ENCODE measurements around the gene SETBP1.
"Not testable (repeated sequence)": the region's sequence is repeated elsewhere in the genome, so short reads cannot be mapped to it uniquely, and the experiment has no call there.

SETBP1 gene

DNA sequence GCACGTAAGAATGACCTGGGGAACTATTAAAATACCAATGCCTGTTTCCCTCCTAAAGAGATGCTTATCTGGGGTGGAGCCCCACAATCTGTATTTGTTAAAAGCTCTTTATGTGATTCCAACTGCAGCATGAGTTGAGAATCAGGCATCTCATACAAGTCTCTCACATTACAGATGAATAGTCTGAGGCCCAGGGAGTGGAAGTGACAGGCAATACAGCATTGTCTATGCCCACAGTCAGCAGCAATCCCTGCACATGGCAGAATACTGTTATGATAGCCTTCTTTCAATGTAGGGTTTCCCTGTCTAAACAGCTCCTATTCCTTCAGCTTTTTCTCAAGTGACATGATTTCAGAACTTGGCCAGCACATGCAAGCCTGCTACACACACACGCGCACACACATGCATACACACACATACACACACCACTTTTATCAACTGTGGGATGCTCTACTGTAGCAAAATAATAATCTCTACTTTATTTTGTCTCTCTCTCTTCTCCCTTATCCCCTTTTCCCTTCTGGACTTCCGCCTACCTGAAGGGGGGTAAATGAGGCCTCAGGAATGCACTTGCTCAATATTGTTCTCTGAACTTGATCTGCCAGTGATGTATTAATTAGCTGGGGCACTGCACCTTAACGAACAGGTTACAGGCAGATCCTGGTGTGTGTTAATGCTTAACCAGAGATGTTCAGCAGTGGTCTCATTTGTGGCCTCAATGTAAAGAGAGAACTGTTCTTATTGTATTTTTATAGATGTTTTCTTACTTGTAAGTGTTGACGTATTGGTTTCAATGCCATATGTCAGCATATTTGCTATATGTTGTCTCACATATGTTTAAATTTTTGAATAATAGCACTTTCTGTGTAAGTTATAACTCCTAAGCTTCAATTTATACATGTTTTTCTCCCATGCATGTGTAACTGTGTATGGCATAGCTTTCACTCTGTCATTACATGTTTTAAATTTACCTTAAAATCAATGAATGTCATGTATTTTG lies 116.0 kb downstream of the SETBP1 start:
- DNase-seq: no peak

DNA sequence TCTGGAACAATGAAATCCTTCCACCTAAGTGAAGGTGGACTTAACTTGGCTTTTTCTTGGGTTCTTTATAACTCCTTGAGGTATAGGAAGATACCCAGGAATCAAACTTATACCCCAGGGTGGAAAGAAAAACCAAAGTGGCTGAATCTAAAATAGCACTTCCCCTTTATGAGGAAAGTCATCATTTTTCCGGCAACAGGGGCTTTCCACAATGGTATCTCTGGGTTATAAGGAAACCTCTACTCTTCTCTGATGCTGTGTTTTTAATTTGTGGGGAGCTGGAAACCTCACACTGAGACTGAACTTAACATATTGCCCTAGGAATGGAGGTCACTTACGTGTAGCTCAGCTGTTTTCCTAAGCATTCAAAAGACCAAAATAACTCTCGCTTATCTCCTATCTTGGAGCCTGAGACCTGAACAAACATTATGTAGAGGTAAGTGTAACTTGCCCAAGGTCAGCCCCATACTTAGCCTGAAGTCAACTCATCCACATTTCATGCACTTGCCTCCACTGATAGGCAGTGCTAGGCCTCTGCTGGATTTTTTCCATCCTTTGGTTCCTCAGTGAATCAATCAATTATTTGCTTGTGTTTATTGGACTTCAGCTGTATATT lies 117.9 kb downstream of the SETBP1 start:
- DNase-seq: no peak

DNA sequence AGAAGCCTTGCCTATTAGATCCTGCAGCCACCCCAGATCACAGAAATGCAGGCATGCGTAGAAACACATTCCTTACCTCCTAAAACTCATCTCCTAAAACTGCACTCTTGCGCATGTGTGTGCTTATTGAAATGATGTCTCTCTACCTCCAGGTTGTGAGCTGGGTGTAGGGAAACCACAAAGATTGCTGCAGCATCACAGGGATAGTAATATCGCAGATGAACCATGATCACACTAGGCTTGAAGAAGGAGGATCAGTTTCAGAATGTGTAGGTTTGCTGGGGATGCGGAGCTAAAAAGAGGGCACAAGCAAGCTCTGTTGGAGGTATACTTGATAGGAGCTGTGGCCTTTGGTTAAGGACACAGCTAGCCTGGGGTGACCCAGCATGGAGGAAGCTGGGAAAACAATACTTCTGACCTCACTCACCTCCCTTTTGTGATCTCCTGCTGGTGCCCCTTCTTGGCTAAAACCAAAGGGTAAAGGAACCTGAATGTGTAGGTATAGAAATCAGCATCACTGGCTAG lies 118.8 kb downstream of the SETBP1 start:
- no peak for DNase-seq

DNA sequence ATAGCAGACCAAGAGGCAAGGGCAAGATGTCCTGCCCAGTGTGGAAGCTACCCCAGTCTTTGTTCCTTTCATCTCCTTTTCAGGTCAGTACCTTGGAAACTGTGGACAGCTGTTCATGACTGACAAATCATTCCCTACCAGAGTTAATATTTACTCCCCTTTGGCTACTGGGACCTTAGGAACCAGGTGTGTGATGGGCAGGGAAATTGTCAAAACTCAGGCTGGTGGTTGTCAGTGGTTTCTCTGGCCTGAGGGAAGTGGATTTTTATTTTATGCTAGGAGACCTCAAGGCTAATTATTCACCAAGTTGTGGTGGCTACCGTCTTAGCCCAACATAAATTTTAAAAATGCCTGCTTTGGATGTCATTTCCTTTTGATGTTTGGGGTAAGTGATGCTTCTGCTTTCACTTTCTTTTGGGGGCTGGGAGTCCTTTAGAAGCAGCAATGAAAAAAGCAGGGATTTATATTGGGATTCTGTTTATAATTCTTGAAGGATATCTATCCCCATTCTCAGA lies 119.3 kb downstream of the SETBP1 start:
- DNase-seq: no peak

DNA sequence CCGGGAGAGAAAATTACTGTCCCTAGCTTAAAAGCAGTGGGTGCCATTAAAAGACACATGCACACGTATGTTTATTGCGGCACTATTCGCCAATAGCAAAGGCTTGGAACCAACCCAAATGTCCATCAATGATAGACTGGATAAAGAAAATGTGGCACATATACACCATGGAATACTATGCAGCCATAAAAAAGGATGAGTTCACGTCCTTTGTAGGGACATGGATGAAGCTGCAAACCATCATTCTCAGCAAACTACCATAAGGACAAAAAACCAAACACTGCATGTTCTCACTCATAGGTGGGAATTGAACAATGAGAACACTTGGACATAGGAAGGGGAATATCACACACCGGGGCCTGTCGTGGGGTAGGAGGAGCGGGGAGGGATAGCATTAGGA lies 120.1 kb downstream of the SETBP1 start:
- not testable (repeated sequence) for DNase-seq

DNA sequence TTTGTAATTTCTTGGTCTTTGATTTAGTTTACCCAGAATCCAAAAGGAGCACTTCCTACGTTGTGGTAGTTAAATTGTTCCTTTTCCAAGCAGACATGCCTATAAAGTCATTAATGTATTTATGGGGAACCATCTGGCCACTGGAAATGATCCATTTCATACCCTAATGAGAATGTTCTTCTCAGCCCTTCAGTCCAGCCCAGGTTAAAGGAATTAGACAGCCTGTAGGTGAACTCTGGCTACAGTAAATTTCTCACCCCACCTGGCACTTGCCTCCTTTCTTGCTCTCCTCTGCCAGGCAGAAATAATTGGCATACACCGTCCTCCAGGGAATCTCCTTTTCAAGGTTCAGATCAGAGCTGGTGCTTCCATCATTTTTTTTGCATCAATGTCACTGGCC lies 121.1 kb downstream of the SETBP1 start:
- DNase-seq: no peak

DNA sequence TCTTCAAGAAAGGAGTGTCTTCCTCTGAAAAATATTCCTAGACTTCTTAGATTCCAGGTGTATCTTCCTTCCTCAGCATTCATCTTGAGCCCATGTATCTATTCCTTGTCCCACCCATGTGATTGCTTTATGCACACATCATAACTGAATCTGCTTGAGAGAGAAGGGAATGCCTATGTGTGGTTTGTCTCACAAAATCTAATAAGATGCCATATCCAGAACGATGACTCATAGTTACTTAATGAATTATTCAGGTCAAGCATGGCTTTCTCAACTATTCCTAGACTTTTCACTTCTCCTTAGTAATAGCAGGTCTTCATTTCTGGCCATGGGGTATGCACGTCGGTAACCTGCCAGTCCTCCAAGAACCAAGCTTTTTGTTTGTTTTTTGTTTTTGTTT lies 121.8 kb downstream of the SETBP1 start:
- no peak for DNase-seq

DNA sequence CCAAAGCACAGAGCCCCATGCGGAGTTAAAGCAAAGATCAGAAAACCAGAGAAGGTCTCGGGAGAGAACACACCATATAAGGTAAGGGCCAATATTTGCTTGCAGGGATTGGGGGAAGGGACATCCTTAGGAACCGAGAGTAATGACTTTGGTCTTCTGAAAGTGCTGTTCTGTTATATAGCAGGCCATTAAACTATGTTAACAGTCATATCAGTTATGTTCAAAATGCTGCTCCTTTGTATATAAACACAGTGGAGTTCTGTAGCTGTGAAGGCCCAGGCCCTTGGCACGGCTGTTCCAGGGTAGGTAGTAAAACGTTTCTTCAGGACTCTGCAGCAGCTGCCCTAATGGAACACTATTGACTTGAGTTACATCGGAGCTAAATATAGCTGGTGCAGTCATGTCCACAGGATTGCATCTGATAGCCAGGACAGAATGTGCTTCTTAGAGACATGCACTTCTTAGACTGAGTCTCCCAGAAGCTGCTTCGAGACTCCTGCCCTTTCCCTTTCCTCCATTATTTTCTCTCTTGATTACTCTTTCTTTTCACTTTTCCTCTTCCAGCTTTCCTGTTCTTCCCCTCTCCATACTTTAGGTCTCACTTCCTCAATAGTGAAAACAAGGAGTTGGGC lies 122.4 kb downstream of the SETBP1 start:
- no peak for DNase-seq

DNA sequence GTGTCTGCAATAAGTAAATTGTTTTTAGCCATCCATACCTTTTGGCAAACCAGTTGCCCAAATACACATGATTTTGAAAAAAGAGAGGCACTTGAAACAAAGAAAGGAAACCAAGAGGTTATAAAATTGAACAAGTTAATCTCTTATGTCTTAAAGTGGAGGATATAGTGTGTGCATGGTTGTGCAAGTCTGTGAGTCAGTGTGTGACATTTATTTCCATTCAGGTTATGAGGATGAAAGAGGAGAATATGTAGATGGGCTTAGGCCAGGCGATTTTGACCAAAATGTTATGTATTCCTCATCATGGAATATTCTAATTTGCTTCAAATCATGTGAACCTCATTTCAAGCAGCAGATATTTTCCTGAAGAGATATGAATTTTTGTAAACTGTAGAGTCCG lies 123.3 kb downstream of the SETBP1 start:
- DNase-seq: no peak

DNA sequence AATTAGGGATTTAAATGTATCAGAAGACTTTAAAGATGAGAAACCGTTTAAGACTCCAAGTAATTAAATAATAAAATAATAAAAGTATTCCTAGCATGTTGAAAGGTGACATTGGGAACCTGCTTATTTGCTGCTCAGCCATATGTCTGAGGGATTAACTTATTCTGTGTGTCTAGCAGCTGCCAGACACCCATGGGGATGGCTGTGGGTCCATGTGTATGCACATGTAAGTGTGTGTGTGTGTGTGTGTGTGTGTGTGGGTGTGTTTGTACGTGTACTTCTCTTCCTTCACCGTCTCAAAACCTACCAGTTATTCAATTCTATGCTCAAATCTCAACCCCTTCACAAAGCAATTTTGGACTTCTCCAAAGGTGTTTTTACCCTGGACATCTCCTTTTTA lies 124.5 kb downstream of the SETBP1 start:
- DNase-seq: no peak

DNA sequence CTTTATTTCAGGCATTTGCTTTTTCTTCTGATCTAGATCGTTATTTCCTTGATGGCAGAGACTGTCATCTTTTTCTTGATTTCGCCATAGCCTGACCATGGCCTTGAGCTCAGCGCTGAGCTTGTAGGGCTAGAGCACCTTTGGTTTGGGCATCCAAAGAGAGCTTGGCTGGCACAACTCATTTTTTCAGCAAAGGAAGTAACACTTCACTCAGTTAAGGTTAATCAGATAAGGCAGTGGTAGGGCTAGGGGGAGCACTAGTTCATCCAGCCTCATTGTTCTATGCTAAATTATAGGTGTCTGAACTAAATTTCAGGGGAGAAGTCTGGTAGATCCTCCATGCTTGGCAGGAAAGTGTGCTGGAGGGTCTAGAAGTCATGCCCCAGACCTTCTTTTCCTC lies 125.0 kb downstream of the SETBP1 start:
- DNase-seq: no peak

DNA sequence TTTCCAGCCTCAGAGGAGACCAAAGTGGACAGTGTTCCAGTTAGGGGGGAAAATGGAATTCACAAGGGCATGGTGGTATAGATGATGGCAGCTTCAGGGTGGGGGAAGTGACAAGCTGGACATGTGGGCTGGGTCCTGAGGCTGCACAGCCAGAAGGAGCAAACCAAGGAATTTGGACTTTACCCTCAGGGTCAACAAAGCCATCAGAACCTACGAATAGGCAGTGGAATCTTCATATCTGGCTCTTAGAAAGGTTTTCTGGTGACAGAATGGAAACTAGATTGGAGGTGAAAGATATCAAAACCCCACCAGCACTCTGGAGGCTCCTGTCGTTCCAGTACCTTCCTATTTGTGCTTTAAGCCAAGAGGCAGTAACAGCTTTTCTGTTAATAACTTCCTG lies 127.1 kb downstream of the SETBP1 start:
- no peak for DNase-seq

DNA sequence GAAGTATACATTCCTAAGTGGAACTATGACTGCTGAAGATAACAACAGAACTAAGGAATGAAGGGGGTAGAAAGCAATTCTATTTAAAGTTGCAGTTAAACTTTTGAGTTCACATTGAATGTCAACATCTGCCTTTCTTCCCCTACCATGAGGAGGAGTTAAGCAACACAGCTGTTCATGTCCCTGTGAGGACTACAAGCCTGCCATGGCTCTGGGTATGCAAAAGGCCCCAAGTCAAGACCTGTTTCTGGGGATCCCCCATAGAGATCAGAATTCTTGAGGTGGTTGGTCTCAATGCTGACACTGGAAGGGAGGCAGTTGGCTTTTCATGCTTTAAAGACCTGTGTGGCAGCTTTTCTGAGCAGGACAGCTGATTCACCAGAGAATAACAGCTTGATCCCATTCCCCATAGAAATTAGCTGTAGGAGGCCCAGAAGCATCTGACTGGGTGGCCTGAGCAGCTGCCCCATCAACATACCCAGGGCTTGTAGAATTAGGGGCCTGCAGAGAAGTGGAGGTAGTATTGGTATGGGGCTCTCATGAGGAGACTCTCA lies 131.0 kb downstream of the SETBP1 start:
- no peak for DNase-seq

DNA sequence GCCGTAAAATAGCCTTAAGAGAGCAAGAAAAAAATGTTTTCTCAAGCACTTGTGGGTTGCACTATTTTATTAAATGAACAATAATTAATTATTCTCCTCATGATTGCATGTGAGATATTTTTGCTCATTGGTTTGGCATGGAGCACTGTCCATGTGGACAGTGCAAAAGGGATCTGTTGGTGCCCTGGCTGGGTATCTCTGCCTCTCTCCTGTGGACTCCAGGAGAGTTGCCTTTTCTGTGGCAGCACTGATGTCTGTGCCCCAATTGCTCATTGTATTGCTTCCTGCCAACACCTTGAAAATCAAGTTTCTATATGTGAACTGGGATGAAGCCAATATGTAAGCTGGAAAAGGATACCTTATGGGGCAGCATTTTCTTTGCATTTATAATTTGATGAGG lies 131.7 kb downstream of the SETBP1 start:
- DNase-seq: no peak

DNA sequence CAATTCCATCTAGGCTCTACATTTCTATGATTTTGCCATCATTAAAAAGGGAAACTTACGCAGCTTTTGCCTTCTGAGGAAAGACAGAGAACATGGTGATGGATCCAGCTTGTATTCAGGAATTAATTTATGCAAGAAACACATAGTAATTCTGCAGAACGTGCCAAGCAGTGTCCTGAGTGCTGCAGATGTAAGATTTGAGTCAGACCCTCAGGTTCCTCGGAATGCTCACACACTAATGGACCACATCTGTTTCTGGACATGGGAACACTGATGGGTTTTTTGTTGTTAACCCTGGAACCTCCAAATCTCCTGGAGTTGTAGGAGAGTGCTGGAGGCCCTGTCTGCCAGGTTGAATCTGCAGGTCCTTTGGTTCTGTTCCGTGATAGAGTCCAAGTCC lies 132.9 kb downstream of the SETBP1 start:
- DNase-seq: no peak

DNA sequence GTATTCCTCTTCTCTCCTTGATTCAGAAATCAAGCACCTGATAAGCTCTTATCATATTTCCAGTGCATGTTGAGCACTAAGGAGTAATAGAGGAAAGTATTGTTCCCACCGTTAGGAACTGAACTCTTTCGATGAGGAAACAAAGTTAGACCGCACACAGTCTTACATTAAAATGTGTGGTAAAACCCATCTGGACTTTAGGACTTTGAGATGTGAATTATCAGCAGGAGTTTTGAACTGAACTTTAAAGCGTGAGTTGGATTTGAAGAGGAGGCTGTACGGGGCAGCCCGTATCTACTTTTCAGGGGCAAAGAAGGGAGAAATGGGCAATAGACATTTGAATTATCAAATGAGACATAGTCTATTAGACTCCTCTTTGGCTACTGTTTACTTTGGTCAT lies 134.4 kb downstream of the SETBP1 start:
- no peak for DNase-seq

DNA sequence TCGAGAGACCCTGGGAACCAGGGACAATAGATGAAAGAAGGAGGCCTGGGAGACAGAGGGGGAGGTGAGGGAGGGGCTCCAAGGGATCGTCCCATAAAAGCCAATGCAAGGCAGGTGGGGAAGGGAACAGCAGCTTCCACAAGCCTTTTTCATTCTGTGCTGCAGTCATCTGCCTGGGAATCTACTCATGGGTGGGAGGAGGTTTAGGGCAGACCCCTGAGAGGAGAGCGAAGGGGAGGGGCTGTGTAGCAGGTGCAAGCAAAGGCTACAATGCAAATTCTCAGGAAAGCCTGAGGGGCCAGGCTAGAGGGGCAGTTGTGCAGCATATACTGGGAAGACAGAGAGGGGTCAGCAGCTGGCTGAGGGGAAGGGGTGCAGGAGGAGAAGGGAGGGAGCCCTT lies 135.4 kb downstream of the SETBP1 start:
- DNase-seq: no peak

DNA sequence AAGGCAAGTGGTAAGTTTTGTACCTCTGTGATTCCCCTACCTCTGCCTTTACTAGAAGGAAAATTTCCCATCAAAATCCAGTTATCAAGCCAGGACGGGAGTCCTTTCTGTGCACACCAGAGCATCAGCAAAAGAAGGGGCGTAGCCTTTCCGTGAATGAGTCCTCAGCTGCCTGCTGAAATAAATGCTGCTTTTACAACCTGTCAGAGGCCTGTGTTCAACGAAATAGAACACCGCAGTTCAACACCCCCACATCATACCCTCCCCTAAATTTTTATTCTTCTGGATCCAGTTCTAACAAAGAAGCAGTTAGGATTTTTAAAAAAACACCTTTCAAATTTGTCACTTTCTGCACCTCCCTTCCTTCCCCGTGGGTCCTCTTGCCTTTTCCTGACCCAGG lies 135.8 kb downstream of the SETBP1 start:
- DNase-seq: no peak

DNA sequence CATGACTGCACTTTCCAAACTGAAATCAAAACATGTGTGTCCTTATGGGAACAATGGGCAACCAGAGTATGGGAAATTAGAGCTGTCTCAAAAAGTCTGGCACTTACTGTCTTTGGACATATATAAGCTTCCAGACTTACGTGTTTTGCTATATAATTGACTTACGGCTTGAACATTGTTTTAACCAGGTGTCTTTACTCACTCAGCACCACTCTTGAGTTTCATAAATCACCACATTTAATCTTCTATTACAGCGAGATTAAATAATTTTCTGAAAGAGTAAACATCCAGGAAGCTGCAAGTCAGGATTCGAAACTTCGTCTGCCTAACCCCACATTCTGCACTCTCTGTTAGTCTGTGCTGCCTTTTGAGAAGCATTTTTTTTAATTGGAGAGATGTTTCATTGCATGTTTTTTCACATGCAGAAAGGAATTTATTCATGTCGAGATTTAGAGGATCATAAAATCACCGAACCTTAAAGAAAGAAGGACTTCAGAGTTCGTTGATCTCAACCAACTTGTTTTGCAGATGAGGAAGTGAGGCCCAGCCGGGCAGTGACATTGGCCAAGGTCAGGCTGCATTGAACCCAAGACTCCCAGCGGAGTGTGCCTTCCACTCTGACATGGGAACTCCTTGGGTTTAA lies 137.3 kb downstream of the SETBP1 start:
- DNase-seq: no peak

DNA sequence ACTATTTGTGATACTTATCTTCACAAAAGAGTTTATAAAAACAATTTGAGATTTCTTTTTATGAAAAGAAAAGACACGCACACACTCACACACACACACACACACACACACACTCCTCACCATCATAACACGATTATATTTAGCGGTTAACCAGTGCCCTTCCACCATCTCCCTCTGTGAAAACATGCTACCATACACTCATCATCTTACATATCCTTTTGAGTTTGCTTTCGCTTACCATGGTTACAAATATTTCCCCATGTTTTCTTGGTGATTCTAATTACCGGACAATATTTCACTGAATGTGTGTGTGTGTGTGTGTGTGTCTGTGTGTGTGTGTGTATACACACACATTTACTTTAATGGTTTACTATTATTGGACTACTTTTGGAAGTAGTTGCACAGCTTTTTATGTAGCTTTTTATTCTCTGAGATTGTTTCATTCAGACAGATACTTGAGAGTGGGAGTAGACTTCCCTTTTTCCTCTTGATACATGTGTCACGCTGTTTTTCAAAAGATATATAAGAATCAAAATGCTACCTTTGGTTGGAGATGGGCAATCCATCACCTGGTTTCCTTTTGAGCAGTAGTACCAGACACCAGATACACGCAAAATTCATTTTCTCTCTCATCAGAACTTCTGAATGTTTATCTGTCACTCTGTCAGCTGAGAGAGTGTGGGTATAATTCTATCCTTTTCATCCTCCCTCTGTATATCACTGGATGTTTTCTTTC lies 138.1 kb downstream of the SETBP1 start:
- no peak for DNase-seq

DNA sequence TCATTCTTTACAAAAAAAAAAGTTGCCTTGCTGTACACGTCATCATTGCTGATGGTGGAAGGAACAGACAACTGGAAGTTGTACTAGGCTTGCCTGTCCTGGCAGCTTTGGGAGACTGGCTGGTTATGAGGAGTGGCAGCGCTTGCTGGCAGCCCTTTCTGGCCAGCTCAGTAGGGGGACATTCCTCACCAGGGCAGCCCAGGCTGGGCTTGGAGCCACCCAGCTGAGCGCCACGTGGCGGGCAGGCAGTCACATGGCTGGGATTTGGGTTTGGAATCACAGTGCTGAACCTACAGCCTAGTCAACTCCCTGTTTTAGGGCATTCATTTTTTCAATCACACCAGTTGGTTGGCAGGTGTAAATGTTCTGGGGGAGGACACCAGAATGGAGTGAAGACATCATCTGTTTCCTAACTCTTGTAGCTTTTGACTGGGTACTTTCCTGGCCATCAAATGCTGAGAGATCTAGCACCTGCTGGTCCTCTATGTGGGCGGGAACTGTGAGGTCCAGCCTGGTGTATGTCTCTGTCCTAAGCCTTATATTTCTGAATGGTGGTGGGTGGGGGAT lies 139.3 kb downstream of the SETBP1 start:
- no peak for DNase-seq

DNA sequence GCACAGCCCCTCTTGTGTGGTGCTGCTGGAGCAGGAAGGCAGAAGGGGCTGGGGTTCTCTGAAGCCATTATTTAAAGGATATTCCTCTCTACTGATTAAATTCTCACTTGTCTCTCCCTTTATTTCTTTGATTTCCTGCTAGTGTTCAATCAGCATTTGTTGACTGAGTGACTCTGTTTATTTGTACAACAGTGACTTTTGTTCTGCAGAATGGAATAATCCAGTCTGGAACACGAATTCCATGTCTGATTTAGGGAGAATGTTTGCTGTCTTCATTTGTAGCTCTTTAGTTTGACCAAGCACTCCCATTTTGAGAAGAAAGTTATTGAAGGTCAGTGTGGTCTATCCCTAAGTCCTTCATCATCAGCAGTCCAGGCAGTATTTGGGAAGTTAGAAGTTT lies 141.2 kb downstream of the SETBP1 start:
- DNase-seq: no peak

Measured in 8988T (cell line).